Activated CD4-positive, alpha-beta T cell treated with anti-CD3 and anti-CD28 coated beads, Interleukin-2, amount 50 U/mL, for 1 hour (primary cell): ENCODE measurements around the gene CXCL5.
"Not testable (repeated sequence)": the region's sequence is repeated elsewhere in the genome, so short reads cannot be mapped to it uniquely, and the experiment has no call there.

Experiments used
- DNase-seq: peaks from one replicate; pipeline ENCODE4 v3.0.0-alpha.2; 2020

The CXCL5 gene

GRCh38 chr4:73967866-73968265 is 30.6 kb downstream of the CXCL5 start:
- DNase-seq = no peak

GRCh38 chr4:73964862-73965611 is 33.4 kb downstream of the CXCL5 start:
- DNase-seq = no peak

DNA sequence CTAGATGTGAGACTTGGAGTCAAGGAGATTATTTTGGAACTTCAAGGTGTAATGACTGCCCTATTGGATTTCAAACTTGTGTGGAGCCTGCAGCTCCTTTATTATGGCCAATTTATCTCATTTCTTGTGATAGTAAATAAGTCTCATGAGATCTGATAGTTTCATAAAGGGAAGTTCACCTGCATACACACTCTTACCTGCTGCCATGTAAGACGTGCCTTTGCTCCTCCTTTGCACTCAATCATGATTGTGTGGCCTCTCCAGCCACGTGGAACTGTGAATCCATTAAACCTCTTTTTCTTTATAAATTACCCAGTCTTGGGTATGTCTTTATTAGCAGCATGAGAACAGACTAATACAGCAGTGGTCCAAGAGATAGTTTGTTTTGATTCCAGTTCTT is 35.8 kb downstream of the CXCL5 start:
- DNase-seq = no peak

GRCh38 chr4:73959041-73959440 is 39.4 kb downstream of the CXCL5 start:
- DNase-seq = not testable (repeated sequence)

- DNase-seq = no peak
Measured at GRCh38 chr4:73952352-73952751, 46.1 kb downstream of the CXCL5 start.

DNA sequence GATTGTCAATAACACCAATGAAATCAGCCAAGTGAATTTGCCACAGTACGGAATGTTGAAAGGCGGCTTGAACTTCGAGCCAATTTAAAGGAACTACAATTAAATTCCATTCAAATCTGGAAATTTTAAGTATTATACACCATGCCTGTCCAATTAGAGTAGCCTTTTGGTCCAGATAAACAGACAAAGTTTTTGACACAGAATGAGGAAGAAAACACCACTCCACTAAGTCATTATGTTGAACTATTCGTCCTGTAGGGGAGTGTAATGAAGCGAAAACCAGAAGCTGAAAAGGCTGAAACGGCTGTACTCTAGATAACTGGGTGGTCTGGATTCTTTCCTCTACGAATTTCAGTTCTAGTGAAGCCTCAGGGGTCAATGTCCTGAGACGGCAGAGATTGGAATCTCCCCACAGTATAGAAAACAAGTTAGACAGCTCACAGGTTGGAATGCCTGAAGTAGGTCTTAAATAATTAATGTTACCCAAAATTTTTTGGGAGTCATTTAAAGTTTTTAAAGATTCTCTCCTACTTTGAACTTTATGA is 48.0 kb downstream of the CXCL5 start:
- DNase-seq = not testable (repeated sequence)

GRCh38 chr4:73948990-73949706 is 49.3 kb downstream of the CXCL5 start:
- DNase-seq = no peak

- DNase-seq = no peak
Measured at GRCh38 chr4:73948291-73948690, 50.2 kb downstream of the CXCL5 start.

DNA sequence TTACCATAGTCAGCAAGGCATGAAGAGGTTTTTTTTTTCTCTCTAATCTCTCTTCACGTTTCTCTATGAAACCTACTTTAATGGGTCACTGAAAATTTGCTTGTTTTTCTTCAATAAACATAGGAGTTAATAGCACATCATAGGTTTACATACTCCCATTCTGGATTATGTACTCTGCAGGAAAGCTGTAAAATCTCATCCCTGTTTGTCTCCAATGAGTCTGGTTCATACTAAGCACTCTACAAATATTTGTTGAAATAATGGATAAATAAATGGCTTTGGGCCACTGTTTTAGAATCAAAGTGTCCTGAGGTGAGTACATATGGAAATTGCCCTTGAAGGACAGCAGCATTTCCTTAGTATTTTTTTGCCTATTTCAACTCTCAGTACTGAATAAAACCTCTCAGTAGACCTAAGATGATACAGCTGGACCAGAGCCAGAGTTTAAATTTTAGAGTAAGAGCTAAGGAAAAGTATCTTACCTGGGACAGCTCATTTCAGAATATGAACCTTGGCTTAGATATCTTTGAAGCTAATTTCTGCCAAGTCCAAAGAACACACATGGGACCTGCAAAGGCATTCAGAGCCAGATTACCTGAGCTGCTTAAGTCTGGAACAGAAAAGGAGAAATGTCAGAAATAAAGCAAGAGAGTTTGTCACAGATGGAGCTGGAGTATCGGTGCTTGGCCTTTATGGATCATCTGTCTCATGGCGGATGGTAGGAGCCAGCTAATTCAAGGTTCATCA is 51.1 kb downstream of the CXCL5 start:
- no peak for DNase-seq

- DNase-seq = no peak
Measured at GRCh38 chr4:73945674-73946449, 52.6 kb downstream of the CXCL5 start.
